ENCODE results near the gene YIPF7. TPM values are rescaled to one million over a fixed set of nuclear protein-coding genes. Genes with fewer than 3 reads are reported as not detected.

Gene YIPF7
- total RNA-seq, 1 donor from 2014 or later: not detected

DNA sequence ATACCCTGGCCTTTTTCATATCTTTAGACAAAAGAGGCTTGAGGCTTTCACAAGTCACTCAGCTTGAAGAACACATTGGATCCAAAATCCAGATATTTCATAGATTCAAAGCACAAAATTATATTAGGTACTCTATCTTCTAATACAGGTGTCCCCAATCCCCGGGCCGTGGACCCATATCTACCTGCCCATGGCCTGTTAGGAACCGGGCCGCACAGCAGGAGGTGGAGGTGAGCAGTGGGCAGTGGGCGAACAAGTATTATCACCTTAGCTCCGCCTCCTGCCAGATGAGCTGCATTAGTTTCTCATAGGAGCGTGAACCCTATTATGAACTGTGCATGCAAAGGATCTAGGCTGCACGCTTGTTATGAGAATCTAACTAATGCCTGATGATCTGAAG is 18.7 kb downstream of the YIPF7 start:
- Mint-ChIP-seq H3K27me3 (ENCODE audit: unreplicated experiment) (no peaks in the 10 kb centered on the region), H3K9me3 (ENCODE audit: unreplicated experiment) (no peaks in the 10 kb centered on the region), H3K4me3 (ENCODE audit: unreplicated experiment) (no peak overlapping the region), H3K27ac (ENCODE audit: unreplicated experiment) (no peak overlapping the region), H3K4me1 (ENCODE audit: unreplicated experiment) (no peaks in the 10 kb centered on the region), H3K36me3 (ENCODE audit: low read depth, unreplicated experiment) (no peaks in the 10 kb centered on the region)
- TF ChIP-seq, protein P1, sequence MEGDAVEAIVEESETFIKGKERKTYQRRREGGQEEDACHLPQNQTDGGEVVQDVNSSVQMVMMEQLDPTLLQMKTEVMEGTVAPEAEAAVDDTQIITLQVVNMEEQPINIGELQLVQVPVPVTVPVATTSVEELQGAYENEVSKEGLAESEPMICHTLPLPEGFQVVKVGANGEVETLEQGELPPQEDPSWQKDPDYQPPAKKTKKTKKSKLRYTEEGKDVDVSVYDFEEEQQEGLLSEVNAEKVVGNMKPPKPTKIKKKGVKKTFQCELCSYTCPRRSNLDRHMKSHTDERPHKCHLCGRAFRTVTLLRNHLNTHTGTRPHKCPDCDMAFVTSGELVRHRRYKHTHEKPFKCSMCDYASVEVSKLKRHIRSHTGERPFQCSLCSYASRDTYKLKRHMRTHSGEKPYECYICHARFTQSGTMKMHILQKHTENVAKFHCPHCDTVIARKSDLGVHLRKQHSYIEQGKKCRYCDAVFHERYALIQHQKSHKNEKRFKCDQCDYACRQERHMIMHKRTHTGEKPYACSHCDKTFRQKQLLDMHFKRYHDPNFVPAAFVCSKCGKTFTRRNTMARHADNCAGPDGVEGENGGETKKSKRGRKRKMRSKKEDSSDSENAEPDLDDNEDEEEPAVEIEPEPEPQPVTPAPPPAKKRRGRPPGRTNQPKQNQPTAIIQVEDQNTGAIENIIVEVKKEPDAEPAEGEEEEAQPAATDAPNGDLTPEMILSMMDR (IDR thresholded peaks at IDR 0.05; ENCODE audit: unreplicated experiment): no peak
- DNase-seq (ENCODE audit: low spot score): no peak

DNA sequence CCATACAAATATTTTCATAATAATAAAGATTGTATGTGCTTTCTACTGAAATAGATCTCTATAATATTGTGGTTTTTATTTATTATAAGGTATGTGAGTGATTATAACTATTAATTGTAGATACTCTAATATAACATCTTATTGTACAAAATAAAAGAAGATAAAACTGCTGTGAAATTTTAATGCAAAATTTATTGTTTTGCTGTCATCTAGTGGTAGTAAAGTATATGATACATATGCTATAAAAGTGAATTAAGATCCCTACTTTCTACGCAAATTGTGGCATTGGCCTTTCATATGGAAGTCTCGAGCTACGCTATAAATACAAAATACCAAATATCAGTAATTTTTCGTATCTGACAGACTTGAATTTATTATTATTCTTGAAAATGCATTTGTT is 19.3 kb downstream of the YIPF7 start:
- Mint-ChIP-seq H3K4me3 (ENCODE audit: unreplicated experiment) (no peak overlapping the region), H3K36me3 (ENCODE audit: low read depth, unreplicated experiment) (no peaks in the 10 kb centered on the region), H3K27me3 (ENCODE audit: unreplicated experiment) (no peaks in the 10 kb centered on the region), H3K4me1 (ENCODE audit: unreplicated experiment) (no peaks in the 10 kb centered on the region), H3K9me3 (ENCODE audit: unreplicated experiment) (no peaks in the 10 kb centered on the region), H3K27ac (ENCODE audit: unreplicated experiment) (no peak overlapping the region)
- TF ChIP-seq, protein P1 (IDR thresholded peaks at IDR 0.05; ENCODE audit: unreplicated experiment): peak; percentile 38
- DNase-seq (ENCODE audit: low spot score): no peak

DNA sequence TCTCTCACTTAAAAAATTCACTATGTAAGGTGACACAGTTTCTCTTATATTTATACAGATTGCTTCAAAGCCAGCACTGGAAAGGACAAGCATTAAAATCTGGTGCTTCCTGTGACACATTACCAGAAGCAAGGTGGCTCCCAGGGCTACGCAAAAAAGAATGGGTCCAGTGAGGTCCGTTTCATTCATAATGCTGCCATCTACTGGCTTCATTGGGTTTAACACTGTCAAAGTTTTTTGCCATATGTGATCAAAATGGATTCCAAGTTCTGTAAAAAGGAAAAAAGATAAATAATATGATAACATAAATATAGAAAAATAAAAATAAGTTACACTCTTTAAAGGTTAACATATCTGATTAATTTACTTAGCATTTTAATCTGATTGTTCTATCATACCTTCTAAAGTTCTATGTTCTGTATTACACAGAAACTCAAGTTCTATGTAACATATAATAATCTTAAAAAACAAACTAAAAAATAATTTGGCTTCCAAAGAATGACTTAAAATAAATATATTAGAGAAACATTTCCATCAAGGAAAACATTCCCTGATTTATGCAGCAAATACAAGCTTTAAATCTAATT is 22.1 kb downstream of the YIPF7 start:
- no peaks in the 10 kb centered on the region for H3K27me3 Mint-ChIP-seq (ENCODE audit: unreplicated experiment)
- H3K4me3 Mint-ChIP-seq (ENCODE audit: unreplicated experiment): no peak overlapping the region
- no peak overlapping the region for H3K27ac Mint-ChIP-seq (ENCODE audit: unreplicated experiment)
- DNase-seq (ENCODE audit: low spot score): peak; percentile 61
- no peaks in the 10 kb centered on the region for H3K9me3 Mint-ChIP-seq (ENCODE audit: unreplicated experiment)
- H3K4me1 Mint-ChIP-seq (ENCODE audit: unreplicated experiment): no peaks in the 10 kb centered on the region
- no peaks in the 10 kb centered on the region for H3K36me3 Mint-ChIP-seq (ENCODE audit: low read depth, unreplicated experiment)
- TF ChIP-seq, protein P1 (IDR thresholded peaks at IDR 0.05; ENCODE audit: unreplicated experiment): peak; percentile 80

DNA sequence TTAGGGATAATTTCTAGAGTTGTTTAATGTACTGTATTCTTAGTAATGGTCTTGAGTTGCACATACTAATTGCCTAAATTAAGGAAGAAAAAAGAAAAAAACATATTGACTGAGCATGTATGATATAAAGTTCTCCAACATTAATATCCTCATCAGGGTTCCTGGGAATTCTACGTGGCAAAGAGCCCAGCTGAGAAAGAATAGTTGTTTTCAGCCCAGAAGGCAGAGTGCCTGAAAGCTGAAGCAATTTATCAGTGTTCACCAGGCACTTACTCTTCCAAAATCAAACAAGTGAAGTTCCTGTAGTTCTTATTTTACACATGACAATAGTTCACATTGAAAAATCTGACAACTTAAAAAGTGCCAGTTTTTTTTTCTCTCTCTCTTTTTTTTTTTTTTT is 27.7 kb downstream of the YIPF7 start:
- no peaks in the 10 kb centered on the region for H3K27me3 Mint-ChIP-seq (ENCODE audit: unreplicated experiment)

DNA sequence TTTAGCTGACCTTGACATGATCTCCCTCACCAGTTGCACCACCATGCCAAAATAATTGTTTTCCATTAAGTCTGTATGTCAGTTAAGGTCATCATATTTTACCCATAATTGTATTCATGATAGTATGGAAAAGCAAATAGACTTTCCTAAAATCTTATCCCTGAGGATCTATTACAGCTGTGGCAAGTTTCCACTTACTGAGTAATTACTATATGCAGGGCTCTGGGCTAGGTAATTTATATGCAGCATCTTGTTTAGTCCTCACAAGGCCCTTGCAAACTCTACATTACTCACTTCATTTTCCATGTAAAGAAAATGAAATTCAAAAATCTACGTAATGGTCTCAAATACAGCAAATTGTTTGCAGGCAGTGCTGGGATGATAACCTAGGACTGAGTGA is 34.8 kb downstream of the YIPF7 start:
- TF ChIP-seq, protein P1 (IDR thresholded peaks at IDR 0.05; ENCODE audit: unreplicated experiment): no peak
- no peak for DNase-seq (ENCODE audit: low spot score)
- Mint-ChIP-seq H3K9me3 (ENCODE audit: unreplicated experiment) (no peaks in the 10 kb centered on the region), H3K27me3 (ENCODE audit: unreplicated experiment) (no peaks in the 10 kb centered on the region), H3K4me3 (ENCODE audit: unreplicated experiment) (no peak overlapping the region), H3K36me3 (ENCODE audit: low read depth, unreplicated experiment) (no peaks in the 10 kb centered on the region), H3K4me1 (ENCODE audit: unreplicated experiment) (no peaks in the 10 kb centered on the region), H3K27ac (ENCODE audit: unreplicated experiment) (no peak overlapping the region)

More for the DNA sequence above, 27.7 kb downstream of the YIPF7 start:
- H3K4me3 Mint-ChIP-seq (ENCODE audit: unreplicated experiment): no peak overlapping the region
- H3K4me1 Mint-ChIP-seq (ENCODE audit: unreplicated experiment): no peaks in the 10 kb centered on the region
- no peaks in the 10 kb centered on the region for H3K9me3 Mint-ChIP-seq (ENCODE audit: unreplicated experiment)
- H3K36me3 Mint-ChIP-seq (ENCODE audit: low read depth, unreplicated experiment): no peaks in the 10 kb centered on the region
- H3K27ac Mint-ChIP-seq (ENCODE audit: unreplicated experiment): no peak overlapping the region
- DNase-seq (ENCODE audit: low spot score): no peak
- TF ChIP-seq, protein P1 (IDR thresholded peaks at IDR 0.05; ENCODE audit: unreplicated experiment): no peak

Measured in endothelial cell (in vitro differentiated cells).